ENCODE data around the gene AGPAT2. TPM values are rescaled to one million over a fixed set of nuclear protein-coding genes. Genes with fewer than 3 reads are reported as not detected.

Gene AGPAT2
- total RNA-seq, 2 experiments from 2014 or later: 3.6 to 4.0 TPM

DNA sequence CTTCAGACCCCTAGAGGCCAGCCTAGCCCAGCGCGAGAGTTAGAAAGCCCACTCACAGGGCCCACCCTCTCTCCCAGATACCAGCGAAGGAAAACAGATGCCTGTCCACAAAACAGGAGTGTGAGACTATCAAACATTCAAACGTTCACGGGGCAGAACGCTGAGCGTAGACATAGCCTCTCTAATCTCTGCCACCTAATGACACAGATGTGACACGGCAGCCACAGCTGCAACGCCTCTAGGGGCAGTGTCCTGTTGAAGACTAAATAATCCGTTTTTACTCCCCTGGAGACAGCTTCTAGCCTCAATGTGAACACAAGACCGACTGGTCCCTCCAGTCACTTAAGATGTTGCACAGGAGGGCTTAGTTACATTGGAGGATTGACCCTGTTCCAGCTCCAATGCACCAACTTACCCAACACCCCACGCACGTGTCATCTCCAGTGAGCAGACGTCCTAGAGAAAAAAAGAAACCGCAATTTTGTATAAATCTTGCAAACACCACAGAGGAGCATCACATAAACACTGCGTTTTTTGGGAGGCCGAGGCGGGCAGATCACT, 39.5 kb upstream of the AGPAT2 start:
- Histone ChIP-seq H3K36me3 (ENCODE audit: insufficient read depth, low read length) (peaks cover 49% of the 10 kb centered on the region), H3K4me3 (ENCODE audit: low read length) (peak overlapping the region; percentile 94), H3K27me3 (ENCODE audit: control insufficient read depth in 1 of 2, insufficient read depth in 2 of 2, low read length in 2 of 2) (no peaks in the 10 kb centered on the region), H3K9me3 (ENCODE audit: control insufficient read depth in 1 of 2, insufficient read depth in 1 of 2, low read length in 2 of 2) (no peaks in the 10 kb centered on the region), H3K4me1 (ENCODE audit: insufficient read depth, low read length) (peaks cover 40% of the 10 kb centered on the region), H3K27ac (ENCODE audit: low read depth in 1 of 2, low read length in 2 of 2) (no peak overlapping the region)
- peaks cover 7% of the 10 kb centered on the region for H3K27me3 Mint-ChIP-seq
- ChIA-PET POLR2A (interaction anchor here (0.7 to 1.8 kb wide), 7 partner anchors 10 to 768 kb away, joined by 3 to 12 read pairs (median 3); partner anchors contain the start of gene RABL6), CTCF (interaction anchor here (0.6 to 2.6 kb wide), 7 partner anchors 11 to 364 kb away, joined by 3 to 13 read pairs (median 4); partner anchors contain the start of genes AJM1, DNLZ and FBXW5)
- peaks cover 24% of the 10 kb centered on the region for H3K4me1 Mint-ChIP-seq (ENCODE audit: low read depth)
- peaks cover 49% of the 10 kb centered on the region for H3K36me3 Mint-ChIP-seq (ENCODE audit: low read depth)
- TF ChIP-seq, protein P1, sequence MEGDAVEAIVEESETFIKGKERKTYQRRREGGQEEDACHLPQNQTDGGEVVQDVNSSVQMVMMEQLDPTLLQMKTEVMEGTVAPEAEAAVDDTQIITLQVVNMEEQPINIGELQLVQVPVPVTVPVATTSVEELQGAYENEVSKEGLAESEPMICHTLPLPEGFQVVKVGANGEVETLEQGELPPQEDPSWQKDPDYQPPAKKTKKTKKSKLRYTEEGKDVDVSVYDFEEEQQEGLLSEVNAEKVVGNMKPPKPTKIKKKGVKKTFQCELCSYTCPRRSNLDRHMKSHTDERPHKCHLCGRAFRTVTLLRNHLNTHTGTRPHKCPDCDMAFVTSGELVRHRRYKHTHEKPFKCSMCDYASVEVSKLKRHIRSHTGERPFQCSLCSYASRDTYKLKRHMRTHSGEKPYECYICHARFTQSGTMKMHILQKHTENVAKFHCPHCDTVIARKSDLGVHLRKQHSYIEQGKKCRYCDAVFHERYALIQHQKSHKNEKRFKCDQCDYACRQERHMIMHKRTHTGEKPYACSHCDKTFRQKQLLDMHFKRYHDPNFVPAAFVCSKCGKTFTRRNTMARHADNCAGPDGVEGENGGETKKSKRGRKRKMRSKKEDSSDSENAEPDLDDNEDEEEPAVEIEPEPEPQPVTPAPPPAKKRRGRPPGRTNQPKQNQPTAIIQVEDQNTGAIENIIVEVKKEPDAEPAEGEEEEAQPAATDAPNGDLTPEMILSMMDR (IDR thresholded peaks at IDR 0.05): peak; percentile 35
- H3K27ac Mint-ChIP-seq: peak overlapping the region; percentile 92
- ATAC-seq (ENCODE audit: poor library complexity): peak; percentile 54
- peak in 10 of 14 experiments; percentile 20 to 78 (median 42) for DNase-seq
- peak overlapping the region; percentile 97 for H3K4me3 Mint-ChIP-seq
- H3K9me3 Mint-ChIP-seq: no peaks in the 10 kb centered on the region
- intact Hi-C loops (cut with DNase I, micrococcal nuclease): loop anchor here (2.0 to 5.0 kb wide), 2 partner anchors 26 to 179 kb away; partner anchors contain the start of gene NOTCH1 (in 1 of the 2)

GRCh38 chr9:136726118-136726517, 38.9 kb upstream of the AGPAT2 start:
- Mint-ChIP-seq H3K4me3 (peak overlapping the region; percentile 97), H3K27me3 (peaks cover 7% of the 10 kb centered on the region), H3K27ac (peak overlapping the region; percentile 92), H3K9me3 (no peaks in the 10 kb centered on the region), H3K4me1 (ENCODE audit: low read depth) (peaks cover 24% of the 10 kb centered on the region), H3K36me3 (ENCODE audit: low read depth) (peaks cover 52% of the 10 kb centered on the region)
- no peak for ATAC-seq (ENCODE audit: poor library complexity)
- TF ChIP-seq, protein P1 (IDR thresholded peaks at IDR 0.05): no peak
- DNase-seq: no peak
- Histone ChIP-seq H3K36me3 (ENCODE audit: insufficient read depth, low read length) (peaks cover 54% of the 10 kb centered on the region), H3K9me3 (ENCODE audit: control insufficient read depth in 1 of 2, insufficient read depth in 1 of 2, low read length in 2 of 2) (no peaks in the 10 kb centered on the region), H3K27ac (ENCODE audit: low read depth in 1 of 2, low read length in 2 of 2) (no peak overlapping the region), H3K27me3 (ENCODE audit: control insufficient read depth in 1 of 2, insufficient read depth in 2 of 2, low read length in 2 of 2) (no peaks in the 10 kb centered on the region), H3K4me1 (ENCODE audit: insufficient read depth, low read length) (peaks cover 40% of the 10 kb centered on the region), H3K4me3 (ENCODE audit: low read length) (no peak overlapping the region)
- CTCF ChIA-PET: interaction anchor here (1.2 to 2.4 kb wide), 3 partner anchors 10 to 24 kb away, joined by 3 to 13 read pairs (median 4); no protein-coding TSS in a partner anchor
- intact Hi-C loops (cut with DNase I, micrococcal nuclease): loop anchor here (2.0 to 5.0 kb wide), 2 partner anchors 25 to 179 kb away; partner anchors contain the start of gene NOTCH1 (in 1 of the 2)
- POLR2A ChIA-PET: interaction anchor here (1.2 to 1.3 kb wide), 3 partner anchors 10 to 309 kb away, joined by 3 read pairs; no protein-coding TSS in a partner anchor

GRCh38 chr9:136725612-136726011, 38.4 kb upstream of the AGPAT2 start:
- DNase-seq (no peak), ATAC-seq (ENCODE audit: poor library complexity) (no peak)
- ChIA-PET POLR2A (no interaction called here), CTCF (no interaction called here)
- no peak overlapping the region for H3K27ac Mint-ChIP-seq
- Histone ChIP-seq H3K27ac (ENCODE audit: low read depth in 1 of 2, low read length in 2 of 2) (no peak overlapping the region), H3K27me3 (ENCODE audit: control insufficient read depth in 1 of 2, insufficient read depth in 2 of 2, low read length in 2 of 2) (no peaks in the 10 kb centered on the region), H3K36me3 (ENCODE audit: insufficient read depth, low read length) (peaks cover 54% of the 10 kb centered on the region), H3K4me1 (ENCODE audit: insufficient read depth, low read length) (peaks cover 40% of the 10 kb centered on the region), H3K4me3 (ENCODE audit: low read length) (no peak overlapping the region), H3K9me3 (ENCODE audit: control insufficient read depth in 1 of 2, insufficient read depth in 1 of 2, low read length in 2 of 2) (no peaks in the 10 kb centered on the region)
- peaks cover 24% of the 10 kb centered on the region for H3K4me1 Mint-ChIP-seq (ENCODE audit: low read depth)
- intact Hi-C loops (cut with DNase I, micrococcal nuclease): loop anchor here (2.0 to 5.0 kb wide), 2 partner anchors 25 to 178 kb away; partner anchors contain the start of gene NOTCH1 (in 1 of the 2)
- peaks cover 7% of the 10 kb centered on the region for H3K27me3 Mint-ChIP-seq
- no peaks in the 10 kb centered on the region for H3K9me3 Mint-ChIP-seq
- TF ChIP-seq, protein P1 (IDR thresholded peaks at IDR 0.05): no peak
- H3K36me3 Mint-ChIP-seq (ENCODE audit: low read depth): peaks cover 54% of the 10 kb centered on the region
- peak overlapping the region; percentile 42 for H3K4me3 Mint-ChIP-seq

All from CD4-positive, alpha-beta T cell (primary cell).